K562 (cell line): ENCODE results near the gene FIBIN. TPM values are rescaled to one million over a fixed set of nuclear protein-coding genes. Genes with fewer than 3 reads are reported as not detected.

ENCODE experiments used
- ATAC-seq: fragments of 200-7000 bp; cut with Tn5 transposase; 3 replicates; pipeline ENCODE4 v1.9.1; 2020; ENCODE audit warnings: moderate library complexity
- BruUV-seq: library from RNA; stranded (reverse); fragments of 400-500 nt; replicated peaks from 2 replicates; lab custom pipeline; 2021; lab: Mats Ljungman, UMichigan
- CTCF ChIA-PET: fragments of 300-600 bp; formaldehyde crosslinking; extraction: SDS; loops from one replicate; lab custom pipeline; 2021; ENCODE audit warnings: low intra/inter-chr PET ratio; lab: Yijun Ruan, JAX
- POLR2A ChIA-PET: fragments of 300-600, 350-650 bp; sonication (Branson Sonifier 250); formaldehyde crosslinking; extraction: SDS; loops from one replicate; lab custom pipeline; 2021; ENCODE audit warnings: antibody characterized with exemption, inconsistent platforms; lab: Yijun Ruan, JAX
- DNase-seq, 4 experiments: peaks; one replicate each; pipeline versions ENCODE4 v3.0.0 to v3.0.0-alpha.2; 2011 to 2018; ENCODE audit warnings: low spot score in 3 of 4, mixed read lengths in 3 of 4; ENCODE audit errors: extremely low read depth in 1 of 4
- FAIRE-seq: peaks from 2 replicates; lab custom pipeline; 2011; peaks lifted over from hg19 to GRCh38; lab: Jason Lieb, UNC
- H2AFZ ChIP-seq: 2 replicates; pipeline ENCODE4 v1.6.0; 2011; ENCODE audit warnings: low read depth, low read length, control low read depth, inconsistent platforms
- H3K27ac ChIP-seq: fragments of 200-600 bp; 3 replicates; pipeline ENCODE4 v1.8.0; 2011; ENCODE audit warnings: low read depth, mild to moderate bottlenecking, control low read depth, inconsistent platforms, low read length, moderate library complexity, mixed read lengths; ENCODE audit errors: extremely low read depth
- H3K27me3 ChIP-seq, 2 experiments: fragments of 300-600 bp in 1 of 2; 2 replicates in 1 of 2; 3 replicates in 1 of 2; pipeline versions ENCODE4 v1.6.0 to v1.8.0; 2011; ENCODE audit warnings: inconsistent platforms in 2 of 2, low read length in 2 of 2, mild to moderate bottlenecking in 1 of 2, mixed read lengths in 1 of 2, moderate library complexity in 1 of 2; ENCODE audit not compliant: control insufficient read depth in 2 of 2, insufficient read depth in 2 of 2
- H3K36me3 ChIP-seq: fragments of 300-600 bp; 3 replicates; pipeline ENCODE4 v1.8.0; 2011; ENCODE audit warnings: mild to moderate bottlenecking, low read length, inconsistent platforms; ENCODE audit not compliant: control insufficient read depth, insufficient read depth
- H3K4me1 ChIP-seq, 2 experiments: fragments of 200-600 bp in 1 of 2; replicated peaks in 1 of 2; 2 replicates in 1 of 2; 3 replicates in 1 of 2; pipeline versions ENCODE4 v1.5.1 to v1.8.0; 2011; ENCODE audit warnings: inconsistent platforms in 2 of 2, low read length in 2 of 2, mild to moderate bottlenecking in 1 of 2, mixed read lengths in 1 of 2, moderate library complexity in 1 of 2; ENCODE audit not compliant: control insufficient read depth in 2 of 2, insufficient read depth in 2 of 2
- H3K4me2 ChIP-seq: 2 replicates; pipeline ENCODE4 v1.6.1; 2011; ENCODE audit warnings: low read length, control low read depth, inconsistent platforms, mixed read lengths; ENCODE audit not compliant: insufficient read depth
- H3K4me3 ChIP-seq: fragments of 200-600 bp; sonication (generic), shearing (Covaris generic); 2 replicates; pipeline ENCODE4 v1.5.1; 2016; ENCODE audit warnings: control low read depth, inconsistent platforms
- H3K79me2 ChIP-seq: fragments of 200-600 bp; 3 replicates; pipeline ENCODE4 v1.8.0; 2011; ENCODE audit warnings: low read length, inconsistent platforms; ENCODE audit not compliant: control insufficient read depth, insufficient read depth
- H3K9ac ChIP-seq, 2 experiments: 2 replicates each; pipeline versions ENCODE4 v1.6.0 to v1.6.1; 2011; ENCODE audit warnings: low read depth in 2 of 2, low read length in 2 of 2, control low read depth in 1 of 2, inconsistent platforms in 1 of 2, mild to moderate bottlenecking in 1 of 2, mixed read lengths in 1 of 2; ENCODE audit not compliant: insufficient read depth in 1 of 2
- H3K9me1 ChIP-seq: one replicate; pipeline ENCODE4 v1.6.0; 2011; ENCODE audit warnings: inconsistent platforms, mild to moderate bottlenecking, low read length, moderate library complexity; ENCODE audit not compliant: control insufficient read depth, insufficient read depth
- H3K9me3 ChIP-seq: replicated peaks from 2 replicates; pipeline ENCODE4 v1.5.1; 2011; ENCODE audit warnings: low read depth, low read length, inconsistent platforms; ENCODE audit not compliant: control insufficient read depth, insufficient read depth
- H4K20me1 ChIP-seq: replicated peaks from 2 replicates; pipeline ENCODE4 v1.6.1; 2011; ENCODE audit warnings: low read length, inconsistent platforms, mixed read lengths; ENCODE audit not compliant: control insufficient read depth, insufficient read depth
- BDP1 ChIP-seq: IDR thresholded peaks from 3 replicates; pipeline ENCODE4 v1.6.1; 2011; ENCODE audit not compliant: insufficient read length, insufficient read depth
- BMI1 ChIP-seq: fragments of 150-350 bp; IDR thresholded peaks from 2 replicates; pipeline ENCODE4 v1.6.1; 2014; ENCODE audit warnings: low read length
- U2AF1 ChIP-seq: fragments of 200-400 bp; formaldehyde crosslinking; optimal IDR thresholded peaks from 2 replicates; pipeline ENCODE3; 2017; ENCODE audit warnings: mild to moderate bottlenecking, low read depth, low read length, moderate library complexity
- ZBTB7A ChIP-seq: IDR thresholded peaks from 2 replicates; pipeline ENCODE4 v1.6.1; 2011; ENCODE audit warnings: low read depth, mild to moderate bottlenecking, low read length, moderate library complexity, borderline replicate concordance; ENCODE audit not compliant: control insufficient read depth
- ZKSCAN8 ChIP-seq: fragments of 200-800 bp; sonication (Bioruptor generic); IDR thresholded peaks from 2 replicates; pipeline ENCODE4 v1.6.1; 2016; ENCODE audit warnings: missing genetic modification characterization, missing compliant biosample characterization
- ZNF174 ChIP-seq: fragments of 250-450 bp; sonication (Bioruptor Pico); IDR thresholded peaks from 2 replicates; pipeline ENCODE4 v1.4.0; 2020; ENCODE audit warnings: mild to moderate bottlenecking
- ZNF316 ChIP-seq: fragments of 450-650 bp; IDR thresholded peaks from 2 replicates; pipeline ENCODE4 v1.6.1; 2016
- WGBS: fragments of 100-300 bp; shearing (Covaris generic); methylation state at CpG from one replicate; pipeline ENCODE4 v1.1.6; 2016; ENCODE audit warnings: low coverage, mixed read lengths; ENCODE audit not compliant: insufficient coverage; ENCODE audit errors: missing lambda C conversion rate; 5-methylcytosine and 5-hydroxymethylcytosine counted together
- in situ Hi-C: fragments of 300-500 bp; cut with MboI; formaldehyde crosslinking; loops from 4 replicates; pipeline ENCODE4 v1.15.0; 2018; ENCODE audit warnings: inconsistent platforms, mixed read lengths
- intact Hi-C: fragments of 100-400 bp; cut with micrococcal nuclease; formaldehyde crosslinking; loops from 2 replicates; pipeline ENCODE4 v1.14.2; 2022
- polyA plus RNA-seq, 8 experiments: library from polyadenylated mRNA; depleted of rRNA in 4 of 8; stranded (reverse) in 5 of 8; unstranded in 3 of 8; fragments of >200 nt; fragmentation: Nextera tagmentation in 2 of 8; fragmentation: Illumina TruSeq in 1 of 8; extraction: Ambion mirVana in 2 of 8; extraction: Trizol in 1 of 8; gene quantifications; 2 replicates each; pipeline versions ENCODE4 v1.2.1 to v1.2.3, GENCODE V29; 2011 to 2014; ENCODE audit warnings: inconsistent platforms in 1 of 8, missing spikeins in 1 of 8
- total RNA-seq, 7 experiments: library from RNA; depleted of rRNA in 6 of 7; stranded (reverse); fragments of >200 nt in 6 of 7; fragmentation: Illumina TruSeq in 2 of 7; extraction: Trizol in 2 of 7; gene quantifications; 2 replicates each; pipeline versions ENCODE4 v1.2.1 to v1.2.3, GENCODE V29; 2011 to 2021; ENCODE audit warnings: low replicate concordance in 1 of 7
- TF ChIP-seq, protein P1 (sequence below): IDR thresholded peaks from 2 replicates; pipeline ENCODE4 v1.6.1; 2011; ENCODE audit warnings: borderline replicate concordance, low read depth, mild to moderate bottlenecking, moderate library complexity, low read length; ENCODE audit not compliant: insufficient read depth, poor library complexity, severe bottlenecking

Gene FIBIN
- total and polyA plus RNA-seq, 9 of the 15 experiments (the other 6 are each of a cell fraction or from before 2014, with no cell fraction given), result not detected

DNA sequence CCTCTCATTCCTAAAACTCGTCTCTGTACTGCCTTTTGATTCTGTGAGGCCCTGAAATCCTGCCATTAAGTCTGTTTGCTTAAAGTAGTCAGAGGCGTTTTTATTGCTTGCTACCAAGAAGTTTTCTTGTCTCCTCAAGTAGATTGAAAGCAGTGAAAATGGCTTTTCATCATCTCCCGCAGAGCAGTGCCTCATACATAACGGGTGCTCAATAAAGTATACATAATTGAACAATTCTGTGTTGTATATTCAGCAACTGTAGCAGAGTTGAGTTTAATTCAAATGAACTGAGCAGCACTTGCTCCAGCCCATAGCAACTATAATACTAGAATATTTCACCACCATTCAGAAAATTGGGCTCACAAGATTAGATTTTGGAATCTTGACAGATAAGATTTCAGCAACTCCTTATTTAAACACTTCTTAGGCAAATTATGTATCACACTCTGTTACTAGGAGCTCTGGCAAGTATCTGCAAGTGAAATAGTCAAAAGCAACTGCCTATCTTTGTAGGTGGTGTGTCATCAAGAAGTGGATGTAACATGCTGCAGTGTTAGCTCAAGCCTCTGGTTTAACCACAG lies 20.0 kb downstream of the FIBIN start:
- Histone ChIP-seq H3K4me1 (no peaks in the 10 kb centered on the region), H3K79me2 (no peaks in the 10 kb centered on the region), H3K4me2 (no peak overlapping the region), H3K27me3 (no peaks in the 10 kb centered on the region), H3K36me3 (no peaks in the 10 kb centered on the region), H3K9me3 (no peaks in the 10 kb centered on the region; the same call in 1 of the 2 replicates), H3K27ac (no peak overlapping the region), H2AFZ (no peak overlapping the region), H3K9ac (no peak overlapping the region), H4K20me1 (no peaks in the 10 kb centered on the region), H3K4me3 (no peak overlapping the region), H3K9me1 (no peaks in the 10 kb centered on the region)
- in situ Hi-C loops, result no loop called here
- ChIA-PET CTCF (no interaction called here), POLR2A (interaction anchor here (0.5 kb wide), 1 partner anchor 70 kb away, joined by 3 read pairs; no protein-coding TSS in a partner anchor)
- DNase-seq, result no peak
- no peak for ATAC-seq
- no peak for FAIRE-seq
- BruUV-seq, result no TSS peak
- TF ChIP-seq ZNF316, result no peak
- TF ChIP-seq ZKSCAN8 (CRISPR knock-in tag), result no peak
- TF ChIP-seq, protein P1, sequence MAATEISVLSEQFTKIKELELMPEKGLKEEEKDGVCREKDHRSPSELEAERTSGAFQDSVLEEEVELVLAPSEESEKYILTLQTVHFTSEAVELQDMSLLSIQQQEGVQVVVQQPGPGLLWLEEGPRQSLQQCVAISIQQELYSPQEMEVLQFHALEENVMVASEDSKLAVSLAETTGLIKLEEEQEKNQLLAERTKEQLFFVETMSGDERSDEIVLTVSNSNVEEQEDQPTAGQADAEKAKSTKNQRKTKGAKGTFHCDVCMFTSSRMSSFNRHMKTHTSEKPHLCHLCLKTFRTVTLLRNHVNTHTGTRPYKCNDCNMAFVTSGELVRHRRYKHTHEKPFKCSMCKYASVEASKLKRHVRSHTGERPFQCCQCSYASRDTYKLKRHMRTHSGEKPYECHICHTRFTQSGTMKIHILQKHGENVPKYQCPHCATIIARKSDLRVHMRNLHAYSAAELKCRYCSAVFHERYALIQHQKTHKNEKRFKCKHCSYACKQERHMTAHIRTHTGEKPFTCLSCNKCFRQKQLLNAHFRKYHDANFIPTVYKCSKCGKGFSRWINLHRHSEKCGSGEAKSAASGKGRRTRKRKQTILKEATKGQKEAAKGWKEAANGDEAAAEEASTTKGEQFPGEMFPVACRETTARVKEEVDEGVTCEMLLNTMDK, result no peak
- no peak for TF ChIP-seq U2AF1
- TF ChIP-seq BDP1, result no peak
- TF ChIP-seq BMI1, result no peak
- TF ChIP-seq ZBTB7A, result no peak
- no peak for TF ChIP-seq ZNF174 (CRISPR knock-in tag)
- intact Hi-C loops, result no loop called here
- 0% methylated on average over 4 of the region's 4 CpGs for whole genome bisulfite sequencing
